Osteocyte (in vitro differentiated cells): ENCODE results near the gene LTBP3. TPM values are rescaled to one million over a fixed set of nuclear protein-coding genes. Genes with fewer than 3 reads are reported as not detected.

ENCODE experiments used
- DNase-seq: peaks from one replicate; pipeline ENCODE4 v3.0.0; 2021; ENCODE audit warnings: mixed read lengths; ENCODE audit not compliant: unreplicated experiment; ENCODE audit errors: extremely low spot score
- H3K27ac Mint-ChIP-seq: one replicate; pipeline ENCODE4 v1.8.0; 2021; ENCODE audit warnings: mild to moderate bottlenecking, mixed read lengths; ENCODE audit not compliant: unreplicated experiment
- H3K27me3 Mint-ChIP-seq: one replicate; pipeline ENCODE4 v1.8.0; 2021; ENCODE audit warnings: mixed read lengths; ENCODE audit not compliant: unreplicated experiment
- H3K36me3 Mint-ChIP-seq: one replicate; pipeline ENCODE4 v1.8.0; 2021; ENCODE audit warnings: mixed read lengths; ENCODE audit not compliant: unreplicated experiment
- H3K4me1 Mint-ChIP-seq: one replicate; pipeline ENCODE4 v1.8.0; 2021; ENCODE audit warnings: mixed read lengths; ENCODE audit not compliant: unreplicated experiment
- H3K4me3 Mint-ChIP-seq: one replicate; pipeline ENCODE4 v1.8.0; 2021; ENCODE audit warnings: mild to moderate bottlenecking, moderate library complexity, mixed read lengths; ENCODE audit not compliant: unreplicated experiment
- H3K9me3 Mint-ChIP-seq: one replicate; pipeline ENCODE4 v1.8.0; 2021; ENCODE audit warnings: mixed read lengths; ENCODE audit not compliant: unreplicated experiment
- total RNA-seq: library from RNA; stranded (reverse); gene quantifications from 2 replicates; pipeline ENCODE4 v1.2.1, GENCODE V29; 2021
- TF ChIP-seq, protein P1 (sequence below): fragments of 200-600 bp; sonication (generic); IDR thresholded peaks from 2 replicates; pipeline ENCODE4 v1.5.0; 2021; ENCODE audit warnings: antibody characterized with exemption, mild to moderate bottlenecking, moderate library complexity

Gene LTBP3
- total RNA-seq, 1 donor from 2014 or later = 256 TPM

DNA sequence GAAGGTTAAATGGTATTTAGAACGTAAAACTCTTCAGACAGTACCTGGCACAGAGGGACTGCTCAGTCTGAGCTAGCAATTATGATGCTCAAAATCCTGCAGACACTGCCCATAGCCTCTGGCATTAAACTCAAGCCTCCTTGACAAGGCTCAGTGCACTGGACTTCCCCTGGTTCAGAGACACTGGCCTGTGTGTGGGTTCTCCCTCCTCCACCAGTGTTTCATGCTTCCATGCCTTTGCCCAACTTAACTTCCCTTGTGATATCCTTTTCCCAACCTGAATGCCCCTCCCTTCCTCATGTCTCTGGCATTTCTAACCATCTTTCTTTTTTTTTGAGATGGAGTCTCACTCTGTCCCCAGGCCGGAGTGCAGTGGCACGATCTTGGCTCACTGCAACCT is 9.1 kb downstream of the LTBP3 start:
- no peak for DNase-seq
- Mint-ChIP-seq H3K27ac (no peak overlapping the region), H3K36me3 (peaks cover 55% of the 10 kb centered on the region), H3K4me1 (peaks cover 10% of the 10 kb centered on the region), H3K27me3 (no peaks in the 10 kb centered on the region), H3K4me3 (no peak overlapping the region), H3K9me3 (no peaks in the 10 kb centered on the region)
- TF ChIP-seq, protein P1, sequence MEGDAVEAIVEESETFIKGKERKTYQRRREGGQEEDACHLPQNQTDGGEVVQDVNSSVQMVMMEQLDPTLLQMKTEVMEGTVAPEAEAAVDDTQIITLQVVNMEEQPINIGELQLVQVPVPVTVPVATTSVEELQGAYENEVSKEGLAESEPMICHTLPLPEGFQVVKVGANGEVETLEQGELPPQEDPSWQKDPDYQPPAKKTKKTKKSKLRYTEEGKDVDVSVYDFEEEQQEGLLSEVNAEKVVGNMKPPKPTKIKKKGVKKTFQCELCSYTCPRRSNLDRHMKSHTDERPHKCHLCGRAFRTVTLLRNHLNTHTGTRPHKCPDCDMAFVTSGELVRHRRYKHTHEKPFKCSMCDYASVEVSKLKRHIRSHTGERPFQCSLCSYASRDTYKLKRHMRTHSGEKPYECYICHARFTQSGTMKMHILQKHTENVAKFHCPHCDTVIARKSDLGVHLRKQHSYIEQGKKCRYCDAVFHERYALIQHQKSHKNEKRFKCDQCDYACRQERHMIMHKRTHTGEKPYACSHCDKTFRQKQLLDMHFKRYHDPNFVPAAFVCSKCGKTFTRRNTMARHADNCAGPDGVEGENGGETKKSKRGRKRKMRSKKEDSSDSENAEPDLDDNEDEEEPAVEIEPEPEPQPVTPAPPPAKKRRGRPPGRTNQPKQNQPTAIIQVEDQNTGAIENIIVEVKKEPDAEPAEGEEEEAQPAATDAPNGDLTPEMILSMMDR = no peak

DNA sequence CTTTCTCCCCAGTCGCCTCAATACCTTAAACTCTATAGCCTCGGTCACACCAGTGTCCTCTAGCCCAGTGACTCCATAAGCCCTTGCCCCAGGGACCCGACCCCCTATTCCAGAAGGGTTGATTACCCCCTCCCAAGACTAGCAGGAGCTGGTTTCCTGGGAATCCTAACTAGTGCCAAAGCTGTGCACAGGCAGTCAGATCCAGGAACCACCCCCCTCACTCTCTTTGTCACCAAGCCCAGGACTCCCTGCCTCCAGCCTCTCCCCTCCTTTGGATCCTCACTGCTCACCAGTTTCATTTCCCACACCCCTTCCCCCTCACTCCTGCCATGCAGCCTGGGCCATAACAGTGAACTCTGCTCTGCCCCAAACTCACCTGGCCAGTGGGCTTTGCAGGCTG is 9.8 kb downstream of the LTBP3 start:
- Mint-ChIP-seq H3K4me3 (no peak overlapping the region), H3K36me3 (peaks cover 59% of the 10 kb centered on the region), H3K27ac (no peak overlapping the region), H3K4me1 (peaks cover 10% of the 10 kb centered on the region), H3K27me3 (no peaks in the 10 kb centered on the region), H3K9me3 (no peaks in the 10 kb centered on the region)
- TF ChIP-seq, protein P1 = no peak
- no peak for DNase-seq

DNA sequence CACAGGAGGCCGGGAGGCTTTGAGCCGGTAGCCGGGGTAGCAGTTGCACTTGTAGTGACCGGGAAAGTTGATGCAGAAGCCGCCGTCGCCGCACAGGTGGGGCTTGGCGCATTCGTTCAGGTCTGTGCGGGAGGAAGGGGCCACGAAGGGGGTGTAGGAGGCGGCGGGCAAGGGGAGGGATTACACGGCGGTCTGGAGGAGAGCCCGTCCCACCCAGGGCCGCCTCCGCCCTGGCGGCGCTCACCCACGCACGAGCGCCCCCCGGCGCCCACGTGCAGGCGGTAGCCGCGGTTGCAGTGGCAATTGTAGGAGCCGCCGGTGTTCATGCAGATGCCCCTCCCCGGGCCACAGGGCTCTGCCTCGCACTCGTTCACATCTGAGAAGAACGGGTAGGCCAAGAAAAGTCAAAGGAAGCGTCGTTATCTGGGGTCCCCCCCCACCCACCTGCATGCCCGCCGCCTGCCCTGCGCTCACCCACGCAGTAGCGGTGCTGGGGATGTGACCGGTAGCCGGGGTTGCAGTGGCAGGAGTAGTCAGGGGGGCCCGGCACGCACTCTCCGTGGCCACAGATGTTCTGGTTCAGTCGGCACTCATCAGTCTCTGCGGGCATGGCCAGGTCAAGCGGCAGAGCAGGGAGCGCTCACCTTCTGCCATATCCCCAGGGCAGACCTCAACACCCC is 10.6 kb downstream of the LTBP3 start:
- no peak overlapping the region for H3K4me3 Mint-ChIP-seq
- peaks cover 10% of the 10 kb centered on the region for H3K4me1 Mint-ChIP-seq
- no peaks in the 10 kb centered on the region for H3K27me3 Mint-ChIP-seq

DNA sequence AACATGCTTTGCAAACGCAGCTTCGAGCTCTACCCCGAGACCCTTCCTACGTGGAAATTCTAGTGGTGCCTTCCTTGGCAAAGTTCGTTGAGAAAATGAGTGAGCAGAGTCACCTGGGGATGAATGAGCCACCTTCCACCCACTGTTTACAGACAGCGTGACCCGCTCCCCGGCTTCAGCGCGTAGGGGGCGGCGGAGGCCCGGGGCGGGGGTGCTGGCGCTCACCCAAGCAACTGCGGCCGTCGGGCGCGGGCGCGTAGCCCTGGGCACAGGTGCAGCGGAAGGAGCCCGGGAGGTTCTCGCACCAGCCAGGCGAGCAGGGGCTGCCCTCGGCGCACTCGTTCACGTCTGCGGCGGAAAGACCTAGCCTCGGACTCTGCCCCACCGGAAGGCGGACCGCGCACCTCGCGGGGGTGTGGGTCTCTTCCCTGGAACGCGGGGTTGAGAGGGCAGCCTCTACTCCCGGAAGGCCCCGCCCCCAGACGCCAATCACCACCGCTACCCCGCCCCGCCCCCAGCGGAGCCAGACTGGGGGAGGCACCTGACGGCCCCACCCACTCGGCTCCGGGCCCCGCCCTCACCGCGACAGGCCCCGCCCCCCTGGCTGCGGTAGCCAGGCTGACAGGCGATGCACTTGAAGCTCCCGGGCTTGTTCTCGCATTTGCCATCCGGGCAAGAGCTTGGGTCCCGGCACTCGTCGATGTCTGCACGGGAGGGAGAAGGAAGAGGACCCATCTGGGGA is 11.8 kb downstream of the LTBP3 start:
- H3K27me3 Mint-ChIP-seq = no peaks in the 10 kb centered on the region
- no peak overlapping the region for H3K27ac Mint-ChIP-seq
- DNase-seq = no peak

More for the DNA sequence above, 10.6 kb downstream of the LTBP3 start:
- no peaks in the 10 kb centered on the region for H3K9me3 Mint-ChIP-seq
- DNase-seq = no peak
- peaks cover 60% of the 10 kb centered on the region for H3K36me3 Mint-ChIP-seq
- TF ChIP-seq, protein P1 = no peak
- no peak overlapping the region for H3K27ac Mint-ChIP-seq

DNA sequence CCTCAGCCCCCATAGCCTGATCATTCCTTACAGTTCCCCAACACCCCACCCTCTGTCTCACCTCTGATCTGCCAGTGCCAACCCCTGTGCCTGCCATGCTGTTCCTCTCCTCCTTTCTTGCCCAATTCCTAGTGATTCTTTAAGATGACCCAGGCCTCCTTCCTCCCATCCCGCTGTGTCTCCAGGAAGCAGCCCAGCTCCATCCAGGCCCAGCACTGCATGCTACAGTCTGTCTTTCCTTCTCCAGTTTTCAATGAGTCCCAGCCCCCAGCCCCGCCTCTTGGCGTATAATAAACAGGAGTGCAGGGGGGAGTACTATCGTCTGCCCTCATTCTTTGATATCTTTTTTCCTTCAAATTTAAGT is 12.3 kb downstream of the LTBP3 start:
- H3K4me3 Mint-ChIP-seq = no peak overlapping the region

More for the DNA sequence above, 11.8 kb downstream of the LTBP3 start:
- TF ChIP-seq, protein P1 = no peak
- Mint-ChIP-seq H3K9me3 (no peaks in the 10 kb centered on the region), H3K4me1 (peaks cover 10% of the 10 kb centered on the region), H3K36me3 (peaks cover 51% of the 10 kb centered on the region), H3K4me3 (no peak overlapping the region)

More for the DNA sequence above, 12.3 kb downstream of the LTBP3 start:
- H3K27ac Mint-ChIP-seq = no peak overlapping the region
- peaks cover 16% of the 10 kb centered on the region for H3K4me1 Mint-ChIP-seq
- H3K9me3 Mint-ChIP-seq = no peaks in the 10 kb centered on the region
- H3K36me3 Mint-ChIP-seq = peaks cover 46% of the 10 kb centered on the region
- no peaks in the 10 kb centered on the region for H3K27me3 Mint-ChIP-seq
- DNase-seq = no peak
- TF ChIP-seq, protein P1 = no peak
